Fibroblast of lung (primary cell): ENCODE data around the gene KLHL42.

Experiments used
- EZH2 ChIP-seq: IDR thresholded peaks from 2 replicates; pipeline ENCODE4 v1.5.1; 2012; ENCODE audit warnings: low read length, control low read depth, mild to moderate bottlenecking; ENCODE audit errors: missing control alignments
- TF ChIP-seq, protein P1 (sequence below), 2 donors: IDR thresholded peaks in 1 of 2; conservative IDR thresholded peaks in 1 of 2; 1 replicate in 1 of 2; 2 replicates in 1 of 2; pipeline ENCODE4 v1.5.1; 2011 to 2012; ENCODE audit warnings: low read length in 2 of 2, control low read depth in 1 of 2, inconsistent platforms in 1 of 2, low read depth in 1 of 2, mild to moderate bottlenecking in 1 of 2

DNA sequence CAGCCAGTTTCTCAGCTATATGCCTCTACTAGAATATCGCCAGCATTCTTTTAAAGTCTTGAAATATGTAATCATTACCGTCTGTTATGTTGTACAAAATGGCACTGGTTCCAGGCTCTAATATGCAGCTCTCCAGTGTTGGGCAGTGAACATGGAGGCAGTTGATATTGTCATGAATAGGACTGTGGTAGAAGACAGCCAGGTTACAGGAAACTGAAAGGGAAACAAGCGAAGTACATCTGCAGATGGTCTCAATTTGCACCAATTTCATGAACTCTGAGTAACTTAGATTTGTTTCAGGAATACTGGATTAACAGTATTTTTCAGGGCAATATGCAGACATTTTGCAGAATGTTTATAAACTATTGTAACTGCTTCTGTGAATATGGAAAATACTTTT is 13.4 kb upstream of the KLHL42 start:
- TF ChIP-seq, protein P1, sequence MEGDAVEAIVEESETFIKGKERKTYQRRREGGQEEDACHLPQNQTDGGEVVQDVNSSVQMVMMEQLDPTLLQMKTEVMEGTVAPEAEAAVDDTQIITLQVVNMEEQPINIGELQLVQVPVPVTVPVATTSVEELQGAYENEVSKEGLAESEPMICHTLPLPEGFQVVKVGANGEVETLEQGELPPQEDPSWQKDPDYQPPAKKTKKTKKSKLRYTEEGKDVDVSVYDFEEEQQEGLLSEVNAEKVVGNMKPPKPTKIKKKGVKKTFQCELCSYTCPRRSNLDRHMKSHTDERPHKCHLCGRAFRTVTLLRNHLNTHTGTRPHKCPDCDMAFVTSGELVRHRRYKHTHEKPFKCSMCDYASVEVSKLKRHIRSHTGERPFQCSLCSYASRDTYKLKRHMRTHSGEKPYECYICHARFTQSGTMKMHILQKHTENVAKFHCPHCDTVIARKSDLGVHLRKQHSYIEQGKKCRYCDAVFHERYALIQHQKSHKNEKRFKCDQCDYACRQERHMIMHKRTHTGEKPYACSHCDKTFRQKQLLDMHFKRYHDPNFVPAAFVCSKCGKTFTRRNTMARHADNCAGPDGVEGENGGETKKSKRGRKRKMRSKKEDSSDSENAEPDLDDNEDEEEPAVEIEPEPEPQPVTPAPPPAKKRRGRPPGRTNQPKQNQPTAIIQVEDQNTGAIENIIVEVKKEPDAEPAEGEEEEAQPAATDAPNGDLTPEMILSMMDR (conservative IDR thresholded peaks at IDR 0.05 in 1 of 2, IDR thresholded peaks at IDR 0.05 in 1 of 2; ENCODE audit: low read depth in 1 of 2, low read length in 2 of 2): no peak
- no peak for TF ChIP-seq EZH2
